Urothelium cell line (cell line): ENCODE results near the gene AP5Z1.

ENCODE experiments used
- DNase-seq: peaks from one replicate; pipeline ENCODE4 v3.0.0; 2011; ENCODE audit warnings: low spot score, mixed read lengths
- FAIRE-seq: peaks from 2 replicates; lab custom pipeline; 2011; peaks lifted over from hg19 to GRCh38; lab: Jason Lieb, UNC

Gene AP5Z1

GRCh38 chr7:4835398-4836205, 60.2 kb downstream of the AP5Z1 start:
- FAIRE-seq: peak; percentile 84

DNA sequence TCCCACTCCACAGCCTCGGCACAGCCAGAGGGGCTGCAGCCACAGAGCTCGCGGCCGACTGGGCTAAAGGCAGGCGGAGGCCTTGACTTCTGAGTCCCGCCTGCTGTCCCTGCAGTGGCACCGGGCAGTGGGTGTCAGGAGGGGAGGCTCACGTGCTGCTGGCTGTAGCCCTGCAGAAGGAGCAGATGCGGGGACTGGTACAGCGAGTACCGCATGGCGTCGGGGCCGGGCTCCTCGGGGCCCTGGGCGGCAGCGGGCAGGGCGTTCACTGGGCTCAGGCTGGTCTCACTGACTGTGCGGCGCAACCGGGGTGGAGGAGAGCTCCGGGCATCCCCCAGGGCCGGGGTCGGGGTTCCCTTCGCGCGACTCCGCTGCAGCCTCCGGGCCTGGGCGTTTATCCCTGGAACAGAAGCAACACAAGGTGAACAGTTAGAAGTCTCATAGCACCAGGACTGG, 60.8 kb downstream of the AP5Z1 start:
- DNase-seq (no peak), FAIRE-seq (peak; percentile 87)

More at GRCh38 chr7:4835398-4836205, 60.2 kb downstream of the AP5Z1 start:
- no peak for DNase-seq

DNA sequence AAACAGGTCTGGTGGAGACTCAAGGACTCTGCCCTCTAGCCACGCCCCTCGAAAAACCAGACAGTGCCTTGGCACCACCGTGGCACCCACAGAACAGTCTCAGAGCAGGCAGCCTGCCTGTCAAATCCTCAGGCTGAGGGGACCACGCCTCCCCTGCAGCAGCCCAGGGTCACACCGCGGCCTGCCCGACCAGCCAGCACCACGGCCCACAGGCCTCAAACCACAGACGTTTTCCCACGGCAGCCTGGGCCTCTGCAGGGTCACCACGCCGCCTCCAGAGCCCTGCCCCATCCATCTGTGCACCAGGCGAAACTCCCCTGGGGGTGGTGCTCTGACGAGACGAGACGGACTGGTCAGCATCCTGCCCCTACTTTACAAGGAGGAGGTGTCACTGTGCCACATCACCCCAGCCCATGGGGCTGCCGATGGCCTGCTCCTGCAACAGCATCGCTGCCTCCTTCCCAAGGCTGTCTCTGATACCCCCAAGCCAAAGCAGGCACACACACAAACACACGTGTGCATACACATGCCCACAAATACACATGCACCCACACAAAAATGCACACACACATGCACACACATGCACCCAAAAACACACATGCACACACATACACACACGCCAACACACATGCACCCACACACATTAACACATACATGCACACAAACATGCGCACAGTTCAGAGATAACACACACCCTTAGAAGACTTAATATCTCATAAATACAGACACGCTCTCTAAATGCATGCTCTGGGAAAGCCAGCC, 61.8 kb downstream of the AP5Z1 start:
- peak; percentile 98 for FAIRE-seq
- DNase-seq: no peak

- no peak for DNase-seq
- FAIRE-seq: no peak
Measured at GRCh38 chr7:4837803-4838625, 62.6 kb downstream of the AP5Z1 start.

DNA sequence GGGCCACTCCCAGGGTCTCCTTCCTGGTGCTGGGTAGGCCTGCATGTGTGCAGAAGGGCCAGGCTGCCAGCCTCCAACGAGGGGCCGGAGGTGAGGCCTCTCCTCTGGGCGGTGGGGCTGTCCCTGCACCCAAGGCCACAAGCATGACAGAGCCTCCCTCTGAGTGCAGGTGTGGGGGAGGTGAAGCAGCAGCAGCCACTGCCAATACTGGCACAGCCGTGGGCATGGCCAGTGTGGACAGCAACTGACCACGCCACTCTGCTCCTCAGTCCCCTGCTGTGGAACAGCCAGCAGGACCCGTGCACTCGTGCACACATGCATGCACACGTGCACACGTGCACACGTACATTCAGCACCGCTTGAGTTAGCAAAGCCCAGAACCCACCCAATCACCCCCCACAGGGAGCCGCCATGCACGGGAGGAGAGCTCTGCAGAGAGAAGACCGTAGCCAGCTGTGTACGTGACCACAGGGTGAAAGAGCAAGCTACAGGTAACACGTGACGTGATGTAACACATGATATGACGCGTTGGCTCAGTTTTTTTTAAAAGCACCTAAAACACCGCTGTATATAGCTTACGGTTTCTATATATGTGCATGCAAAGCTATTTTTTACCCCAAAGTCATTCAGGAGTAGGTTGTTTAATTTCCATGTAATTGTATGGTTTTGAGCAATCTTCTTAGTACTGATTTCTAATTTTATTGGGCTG, 63.4 kb downstream of the AP5Z1 start:
- DNase-seq (no peak), FAIRE-seq (peak; percentile 96)

DNA sequence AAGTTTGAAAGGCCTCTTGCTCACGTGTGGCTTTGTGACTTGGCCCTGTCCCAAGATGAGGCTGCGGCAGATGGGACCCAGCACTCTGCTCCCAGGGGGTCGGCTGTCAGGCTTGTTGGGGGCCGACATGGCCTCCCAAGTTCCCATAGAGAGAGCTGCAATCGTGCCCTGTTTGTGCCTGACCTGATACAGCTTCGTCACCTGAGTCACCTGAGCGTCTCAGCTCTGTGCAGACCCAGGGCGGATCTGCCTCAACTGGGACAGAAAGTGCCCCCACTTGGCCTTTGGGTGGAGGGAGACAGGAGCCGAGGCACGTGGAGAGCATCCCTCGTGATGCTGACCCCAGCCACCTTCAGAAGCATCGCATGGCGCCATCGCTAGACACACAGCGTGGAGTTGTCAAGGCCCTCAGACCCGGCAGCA, 64.7 kb downstream of the AP5Z1 start:
- DNase-seq (no peak), FAIRE-seq (peak; percentile 50)
